Non-pigmented ciliary epithelial cell (primary cell): ENCODE results near the gene SYNE1.

Source experiments
- DNase-seq: peaks from one replicate; pipeline ENCODE4 v3.0.0-alpha.2; 2010; ENCODE audit warnings: low read depth

SYNE1 gene

GRCh38 chr6:152314483-152314832, 322.7 kb downstream of the SYNE1 start:
- DNase-seq = no peak

- peak; percentile 75 for DNase-seq
These were observed 323.4 kb downstream of the SYNE1 start for GRCh38 chr6:152313542-152314482.

- DNase-seq = no peak
These were observed 324.7 kb downstream of the SYNE1 start for GRCh38 chr6:152312434-152312833.

GRCh38 chr6:152310371-152310954, 326.7 kb downstream of the SYNE1 start:
- no peak for DNase-seq

GRCh38 chr6:152309648-152310047, 327.5 kb downstream of the SYNE1 start:
- no peak for DNase-seq

- DNase-seq = no peak
These were observed 328.2 kb downstream of the SYNE1 start for GRCh38 chr6:152309006-152309405.

- no peak for DNase-seq
These were observed 328.9 kb downstream of the SYNE1 start for GRCh38 chr6:152308306-152308705.

- DNase-seq = no peak
These were observed 331.5 kb downstream of the SYNE1 start for GRCh38 chr6:152305672-152306071.

- peak; percentile 68 for DNase-seq
These were observed 335.2 kb downstream of the SYNE1 start for GRCh38 chr6:152301765-152302568.

GRCh38 chr6:152301021-152301764, 336.0 kb downstream of the SYNE1 start:
- no peak for DNase-seq

- no peak for DNase-seq
These were observed 336.6 kb downstream of the SYNE1 start for GRCh38 chr6:152300517-152300916.

GRCh38 chr6:152298848-152299735, 338.1 kb downstream of the SYNE1 start:
- no peak for DNase-seq

- DNase-seq = no peak
These were observed 339.0 kb downstream of the SYNE1 start for GRCh38 chr6:152298055-152298647.

- no peak for DNase-seq
These were observed 340.4 kb downstream of the SYNE1 start for GRCh38 chr6:152296648-152297376.

- DNase-seq = no peak
These were observed 341.2 kb downstream of the SYNE1 start for GRCh38 chr6:152295920-152296319.

- DNase-seq = peak; percentile 85
These were observed 341.8 kb downstream of the SYNE1 start for GRCh38 chr6:152295346-152295745.

GRCh38 chr6:152293404-152293803, 343.8 kb downstream of the SYNE1 start:
- no peak for DNase-seq

- DNase-seq = no peak
These were observed 344.6 kb downstream of the SYNE1 start for GRCh38 chr6:152292555-152292954.

GRCh38 chr6:152290693-152291092, 346.5 kb downstream of the SYNE1 start:
- no peak for DNase-seq

- DNase-seq = no peak
These were observed 359.3 kb downstream of the SYNE1 start for GRCh38 chr6:152277826-152278329.
